IMR-90 (cell line): ENCODE results near the gene SLC19A1.

Experiments used
- BHLHE40 ChIP-seq: fragments of 150-350 bp; IDR thresholded peaks from 2 replicates; pipeline ENCODE4 v1.6.1; 2016; ENCODE audit warnings: mild to moderate bottlenecking, low read depth, low read length
- CEBPB ChIP-seq: IDR thresholded peaks from 2 replicates; pipeline ENCODE4 v1.6.1; 2012; ENCODE audit warnings: low read depth, low read length, improper control_type of control experiment
- CTCF ChIP-seq: conservative IDR thresholded peaks from 2 replicates; pipeline ENCODE4 v1.5.1; 2012; ENCODE audit warnings: mild to moderate bottlenecking, low read depth, low read length, improper control_type of control experiment
- ELK1 ChIP-seq: fragments of 150-350 bp; IDR thresholded peaks from 2 replicates; pipeline ENCODE4 v1.6.1; 2016; ENCODE audit warnings: low read depth, mild to moderate bottlenecking, low read length, moderate library complexity, borderline replicate concordance
- FOS ChIP-seq: fragments of 150-350 bp; IDR thresholded peaks from 2 replicates; pipeline ENCODE4 v1.6.1; 2016; ENCODE audit warnings: low read depth, low read length
- MAFK ChIP-seq: IDR thresholded peaks from 2 replicates; pipeline ENCODE4 v1.6.1; 2012; ENCODE audit warnings: low read depth, low read length, improper control_type of control experiment
- MAZ ChIP-seq: IDR thresholded peaks from 2 replicates; pipeline ENCODE4 v1.6.1; 2012; ENCODE audit warnings: low read depth, mild to moderate bottlenecking, low read length, improper control_type of control experiment, moderate library complexity, borderline replicate concordance
- MXI1 ChIP-seq: IDR thresholded peaks from 2 replicates; pipeline ENCODE4 v1.6.1; 2012; ENCODE audit warnings: low read depth, mild to moderate bottlenecking, low read length, moderate library complexity, borderline replicate concordance
- POLR2A ChIP-seq: IDR thresholded peaks from 2 replicates; pipeline ENCODE4 v1.6.1; 2012; ENCODE audit warnings: mild to moderate bottlenecking, low read depth, low read length
- RAD21 ChIP-seq: IDR thresholded peaks from 2 replicates; pipeline ENCODE4 v1.6.1; 2012; ENCODE audit warnings: low read length, improper control_type of control experiment
- RCOR1 ChIP-seq: IDR thresholded peaks from 2 replicates; pipeline ENCODE4 v1.6.1; 2012; ENCODE audit warnings: mild to moderate bottlenecking, low read length, improper control_type of control experiment; ENCODE audit not compliant: insufficient replicate concordance
- RFX5 ChIP-seq: IDR thresholded peaks from 2 replicates; pipeline ENCODE4 v1.8.0; 2012; ENCODE audit warnings: low read depth, mild to moderate bottlenecking, low read length, moderate library complexity
- SMC3 ChIP-seq: fragments of 150-350 bp; IDR thresholded peaks from 2 replicates; pipeline ENCODE4 v1.6.1; 2016; ENCODE audit warnings: low read depth, mild to moderate bottlenecking, antibody characterized with exemption, low read length, moderate library complexity
- USF2 ChIP-seq: fragments of 150-350 bp; IDR thresholded peaks from 2 replicates; pipeline ENCODE4 v1.6.1; 2017; ENCODE audit warnings: mild to moderate bottlenecking, antibody characterized with exemption, low read length, low read depth

- TF ChIP-seq CTCF (no peak), RFX5 (no peak), MXI1 (no peak), BHLHE40 (no peak), USF2 (no peak), POLR2A (no peak), RCOR1 (no peak), CEBPB (no peak), SMC3 (no peak), RAD21 (no peak), ELK1 (no peak), MAFK (no peak), MAZ (no peak), FOS (no peak)
Measured at GRCh38 chr21:45461806-45462341, 80.4 kb downstream of the SLC19A1 start.
